Right hindlimb (tissue), 1 donor: ENCODE results near the gene HOXD13.

Experiments used
- DNase-seq: peaks from one replicate; pipeline ENCODE4 v3.0.0-alpha.2; 2018

The HOXD13 gene

GRCh38 chr2:176133389-176133788 lies 40.9 kb downstream of the HOXD13 start:
- peak; percentile 41 for DNase-seq

- no peak for DNase-seq
These were observed 41.5 kb downstream of the HOXD13 start for GRCh38 chr2:176134035-176134434.

GRCh38 chr2:176135035-176135440 lies 42.5 kb downstream of the HOXD13 start:
- no peak for DNase-seq

GRCh38 chr2:176136374-176137251 lies 44.1 kb downstream of the HOXD13 start:
- DNase-seq = peak; percentile 79

GRCh38 chr2:176137252-176137580 lies 44.7 kb downstream of the HOXD13 start:
- no peak for DNase-seq

- no peak for DNase-seq
These were observed 45.4 kb downstream of the HOXD13 start for GRCh38 chr2:176137906-176138305.

- DNase-seq = no peak
These were observed 46.0 kb downstream of the HOXD13 start for GRCh38 chr2:176138526-176138922.

- no peak for DNase-seq
These were observed 46.6 kb downstream of the HOXD13 start for GRCh38 chr2:176138923-176139660.

GRCh38 chr2:176139661-176140512 lies 47.4 kb downstream of the HOXD13 start:
- peak; percentile 81 for DNase-seq

GRCh38 chr2:176140513-176141317 lies 48.2 kb downstream of the HOXD13 start:
- peak; percentile 92 for DNase-seq

GRCh38 chr2:176142281-176142680 lies 49.8 kb downstream of the HOXD13 start:
- DNase-seq = no peak
